Cardiac fibroblast (primary cell): ENCODE results near the gene ARHGEF1.
A peak's percentile ranks its signal among the peaks of the same experiment; 100 is the strongest.

ENCODE experiments used
- DNase-seq, 2 donors: peaks; one replicate each; pipeline versions ENCODE4 v3.0.0 to v3.0.0-alpha.2; 2010; ENCODE audit warnings: low read depth in 2 of 2
- H3K4me3 ChIP-seq, 2 donors: replicated peaks in 1 of 2; 1 replicate in 1 of 2; 2 replicates in 1 of 2; pipeline ENCODE4 v1.5.1; 2011; ENCODE audit warnings: low read depth in 2 of 2, low read length in 2 of 2, mild to moderate bottlenecking in 2 of 2, moderate library complexity in 1 of 2
- TF ChIP-seq, protein P1 (sequence below): IDR thresholded peaks from one replicate; pipeline ENCODE4 v1.5.1; 2011; ENCODE audit warnings: low read depth, mild to moderate bottlenecking, low read length, inconsistent platforms

ARHGEF1 gene

DNA sequence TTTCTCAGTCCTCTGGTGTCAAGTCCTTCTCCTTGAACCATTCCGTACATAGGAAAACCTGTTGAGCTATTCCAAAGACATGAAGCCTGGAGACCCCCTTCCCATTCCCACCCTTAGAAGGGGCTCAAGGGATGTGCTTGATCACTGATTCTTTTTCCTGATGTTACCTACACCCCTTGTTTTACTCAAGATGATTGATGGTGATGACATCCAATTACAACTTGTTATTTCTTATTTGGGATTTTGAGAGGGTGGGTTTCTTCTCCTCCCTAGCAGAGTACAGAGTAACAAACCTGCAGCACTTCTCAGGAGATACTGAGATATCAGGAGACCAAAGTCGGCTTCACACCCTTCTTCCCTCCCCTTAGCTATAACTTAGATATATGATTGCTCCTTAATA is 29.6 kb upstream of the ARHGEF1 start:
- DNase-seq, result no peak
- TF ChIP-seq, protein P1, sequence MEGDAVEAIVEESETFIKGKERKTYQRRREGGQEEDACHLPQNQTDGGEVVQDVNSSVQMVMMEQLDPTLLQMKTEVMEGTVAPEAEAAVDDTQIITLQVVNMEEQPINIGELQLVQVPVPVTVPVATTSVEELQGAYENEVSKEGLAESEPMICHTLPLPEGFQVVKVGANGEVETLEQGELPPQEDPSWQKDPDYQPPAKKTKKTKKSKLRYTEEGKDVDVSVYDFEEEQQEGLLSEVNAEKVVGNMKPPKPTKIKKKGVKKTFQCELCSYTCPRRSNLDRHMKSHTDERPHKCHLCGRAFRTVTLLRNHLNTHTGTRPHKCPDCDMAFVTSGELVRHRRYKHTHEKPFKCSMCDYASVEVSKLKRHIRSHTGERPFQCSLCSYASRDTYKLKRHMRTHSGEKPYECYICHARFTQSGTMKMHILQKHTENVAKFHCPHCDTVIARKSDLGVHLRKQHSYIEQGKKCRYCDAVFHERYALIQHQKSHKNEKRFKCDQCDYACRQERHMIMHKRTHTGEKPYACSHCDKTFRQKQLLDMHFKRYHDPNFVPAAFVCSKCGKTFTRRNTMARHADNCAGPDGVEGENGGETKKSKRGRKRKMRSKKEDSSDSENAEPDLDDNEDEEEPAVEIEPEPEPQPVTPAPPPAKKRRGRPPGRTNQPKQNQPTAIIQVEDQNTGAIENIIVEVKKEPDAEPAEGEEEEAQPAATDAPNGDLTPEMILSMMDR, result no peak
- no peak overlapping the region for H3K4me3 ChIP-seq

DNA sequence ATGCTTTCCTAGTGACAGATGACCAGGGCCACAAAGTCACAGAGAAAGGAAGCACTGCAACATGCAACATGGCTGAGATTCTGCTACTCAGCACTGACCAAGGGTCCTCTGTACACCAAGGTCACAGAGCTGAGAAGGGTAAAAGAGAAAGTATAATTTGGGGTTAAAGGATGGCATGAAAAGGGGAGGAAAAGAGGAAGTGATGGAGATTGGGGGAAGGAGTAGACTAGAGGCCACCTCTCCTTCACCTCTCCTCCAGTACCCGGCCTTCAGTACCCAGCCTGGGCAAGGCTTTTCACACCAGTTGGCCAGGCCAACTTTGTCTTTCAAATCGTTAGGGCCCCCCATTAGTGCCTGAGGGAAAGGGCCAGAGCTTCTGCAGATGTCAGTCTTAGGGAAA is 29.2 kb upstream of the ARHGEF1 start:
- TF ChIP-seq, protein P1, result no peak
- DNase-seq, result no peak
- H3K4me3 ChIP-seq, result no peak overlapping the region

DNA sequence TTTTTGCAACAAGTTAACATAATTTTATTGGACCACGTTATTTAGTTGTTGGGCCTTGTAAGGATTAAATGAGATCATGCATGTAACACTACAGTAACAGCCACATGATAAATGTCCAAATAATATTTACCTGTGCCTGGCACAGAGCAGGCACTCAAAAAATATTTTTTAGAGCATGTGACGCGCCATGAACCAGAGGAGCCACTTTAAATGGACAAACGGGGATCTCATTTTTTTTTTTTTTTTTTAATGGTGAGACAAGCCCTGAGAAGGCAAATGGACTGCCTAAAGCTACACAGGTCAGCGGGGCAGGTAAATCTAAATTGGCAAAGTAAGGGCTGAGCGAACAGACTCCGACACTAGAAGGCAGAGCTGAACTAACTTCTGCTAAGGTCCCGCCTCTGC is 23.8 kb upstream of the ARHGEF1 start:
- peak overlapping the region; percentile 22 to 40 for H3K4me3 ChIP-seq

DNA sequence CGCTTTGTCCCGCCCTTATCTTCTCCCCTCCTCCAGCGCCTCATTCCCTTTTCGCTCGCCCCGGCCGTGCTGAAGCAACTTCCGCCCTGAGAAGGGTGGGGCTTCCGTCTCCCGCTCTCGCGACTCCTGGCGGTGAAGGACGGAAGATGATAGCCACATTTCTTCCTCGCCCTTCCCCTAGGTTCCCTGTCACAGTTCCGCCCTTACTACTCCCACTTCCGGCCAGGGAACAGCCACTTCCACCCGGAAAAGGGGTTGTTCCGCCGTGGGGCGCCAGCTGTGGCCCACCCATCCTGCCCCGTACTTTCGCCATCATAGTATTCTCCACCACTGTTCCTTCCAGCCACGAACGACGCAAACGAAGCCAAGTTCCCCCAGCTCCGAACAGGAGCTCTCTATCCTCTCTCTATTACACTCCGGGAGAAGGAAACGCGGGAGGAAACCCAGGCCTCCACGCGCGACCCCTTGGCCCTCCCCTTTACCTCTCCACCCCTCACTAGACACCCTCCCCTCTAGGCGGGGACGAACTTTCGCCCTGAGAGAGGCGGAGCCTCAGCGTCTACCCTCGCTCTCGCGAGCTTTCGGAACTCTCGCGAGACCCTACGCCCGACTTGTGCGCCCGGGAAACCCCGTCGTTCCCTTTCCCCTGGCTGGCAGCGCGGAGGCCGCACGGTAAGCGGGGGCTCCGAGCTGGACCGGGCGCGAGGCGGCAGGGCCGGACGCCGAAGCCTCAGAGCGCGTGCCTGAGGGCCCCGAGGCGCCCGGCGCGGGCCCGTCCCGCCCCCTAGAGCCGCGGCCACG is 23.2 kb upstream of the ARHGEF1 start, which contains the start of gene RPS19:
RPS19 (plus strand) TSS at position 638 of the 801 bp plus-strand sequence. CDS start 520 bp downstream, outside the sequence.
- peak; percentile 99 for DNase-seq
- TF ChIP-seq, protein P1, result peak; percentile 62
- peak within 1 kb of the TSS; percentile 68 to 95 for H3K4me3 ChIP-seq

More for the DNA sequence above, 23.8 kb upstream of the ARHGEF1 start:
- TF ChIP-seq, protein P1, result no peak
- no peak for DNase-seq

DNA sequence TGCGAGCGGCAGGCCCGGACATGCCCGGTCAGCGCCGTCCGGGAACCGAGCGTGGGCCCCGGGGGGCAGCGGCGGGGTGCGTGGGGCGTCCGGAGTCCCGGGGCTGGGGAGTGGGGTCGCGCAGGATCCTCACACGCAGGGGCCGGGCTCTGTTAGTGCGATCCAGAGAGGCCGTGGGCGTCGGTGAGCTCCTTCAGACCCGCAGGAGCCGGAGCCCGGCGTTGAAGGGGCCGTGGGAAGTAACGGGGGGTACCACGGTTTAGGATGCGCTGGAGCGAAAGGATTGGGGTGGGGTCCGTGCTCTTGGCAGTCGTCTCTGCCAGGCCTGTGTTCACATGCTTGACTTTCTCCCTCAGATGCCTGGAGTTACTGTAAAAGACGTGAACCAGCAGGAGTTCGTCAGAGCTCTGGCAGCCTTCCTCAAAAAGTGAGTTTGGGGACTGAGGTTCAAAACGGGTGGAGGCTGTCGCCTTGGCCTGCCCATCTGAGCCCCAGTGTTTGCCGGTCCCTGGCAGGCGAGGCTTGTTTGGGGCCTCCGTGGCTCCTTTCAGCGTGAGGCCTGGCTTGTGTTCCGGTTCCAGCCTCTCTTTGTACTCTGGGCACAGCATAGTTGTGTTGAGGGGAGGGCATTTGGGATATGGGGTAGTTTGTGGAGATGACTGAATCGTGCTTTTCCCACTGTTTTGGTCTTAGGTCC is 22.4 kb upstream of the ARHGEF1 start:
- TF ChIP-seq, protein P1, result no peak
- peak; percentile 34 to 44 for DNase-seq
- peak overlapping the region; percentile 68 to 95 for H3K4me3 ChIP-seq

DNA sequence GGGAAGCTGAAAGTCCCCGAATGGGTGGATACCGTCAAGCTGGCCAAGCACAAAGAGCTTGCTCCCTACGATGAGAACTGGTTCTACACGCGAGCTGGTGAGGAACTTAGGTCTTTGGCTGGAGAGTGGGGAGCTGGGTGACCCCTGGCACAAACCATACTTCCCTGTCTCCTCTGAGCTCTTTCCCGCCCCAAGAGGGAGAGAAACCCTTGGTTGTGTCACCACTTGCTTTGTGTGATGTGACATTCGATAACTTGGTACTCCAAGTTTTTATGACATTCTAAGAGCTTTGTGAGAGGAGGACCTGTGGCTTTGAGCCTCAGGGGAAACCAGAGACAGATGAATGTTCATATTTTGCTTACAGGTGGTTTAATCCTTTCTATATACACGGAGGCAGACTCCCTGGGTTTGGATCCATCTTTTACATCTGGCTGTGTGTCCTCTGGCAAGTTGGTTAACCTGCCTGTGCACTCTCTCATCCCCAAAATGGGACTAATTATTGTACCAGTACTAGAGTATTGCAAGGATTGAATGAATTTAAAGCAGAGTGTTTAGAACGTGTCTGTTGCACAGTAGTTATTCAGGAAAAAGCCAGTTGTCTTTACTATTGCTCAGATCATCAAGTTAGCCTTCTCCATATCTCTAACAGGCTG is 21.7 kb upstream of the ARHGEF1 start:
- TF ChIP-seq, protein P1, result no peak
- peak overlapping the region; percentile 68 to 95 for H3K4me3 ChIP-seq
- no peak for DNase-seq
